GM12878 (cell line): ENCODE measurements around the gene TANK.
"Not testable (repeated sequence)": the region's sequence is repeated elsewhere in the genome, so short reads cannot be mapped to it uniquely, and the experiment has no call there.

Experiments
- BMI1 ChIP-seq: fragments of 450-650 bp; IDR thresholded peaks from 2 replicates; pipeline ENCODE4 v1.6.1; 2016; ENCODE audit warnings: mild to moderate bottlenecking, moderate library complexity, borderline replicate concordance
- CBFB ChIP-seq: IDR thresholded peaks from 2 replicates; pipeline ENCODE4 v1.6.1; 2016; ENCODE audit warnings: antibody characterized with exemption, low read depth
- YY1 ChIP-seq: IDR thresholded peaks from 2 replicates; pipeline ENCODE4 v1.6.1; 2011; ENCODE audit warnings: low read depth, mild to moderate bottlenecking, low read length
- TF ChIP-seq, protein P1 (sequence below), 3 experiments: IDR thresholded peaks in 2 of 3; conservative IDR thresholded peaks in 1 of 3; 2 replicates each; pipeline ENCODE4 v1.5.1; 2011; ENCODE audit warnings: low read depth in 3 of 3, low read length in 3 of 3, mild to moderate bottlenecking in 3 of 3, control low read depth in 2 of 3, moderate library complexity in 2 of 3, inconsistent platforms in 1 of 3, mixed read lengths in 1 of 3; ENCODE audit not compliant: control insufficient read depth in 2 of 3, insufficient read depth in 1 of 3; ENCODE audit errors: extremely low read depth in 1 of 3

DNA sequence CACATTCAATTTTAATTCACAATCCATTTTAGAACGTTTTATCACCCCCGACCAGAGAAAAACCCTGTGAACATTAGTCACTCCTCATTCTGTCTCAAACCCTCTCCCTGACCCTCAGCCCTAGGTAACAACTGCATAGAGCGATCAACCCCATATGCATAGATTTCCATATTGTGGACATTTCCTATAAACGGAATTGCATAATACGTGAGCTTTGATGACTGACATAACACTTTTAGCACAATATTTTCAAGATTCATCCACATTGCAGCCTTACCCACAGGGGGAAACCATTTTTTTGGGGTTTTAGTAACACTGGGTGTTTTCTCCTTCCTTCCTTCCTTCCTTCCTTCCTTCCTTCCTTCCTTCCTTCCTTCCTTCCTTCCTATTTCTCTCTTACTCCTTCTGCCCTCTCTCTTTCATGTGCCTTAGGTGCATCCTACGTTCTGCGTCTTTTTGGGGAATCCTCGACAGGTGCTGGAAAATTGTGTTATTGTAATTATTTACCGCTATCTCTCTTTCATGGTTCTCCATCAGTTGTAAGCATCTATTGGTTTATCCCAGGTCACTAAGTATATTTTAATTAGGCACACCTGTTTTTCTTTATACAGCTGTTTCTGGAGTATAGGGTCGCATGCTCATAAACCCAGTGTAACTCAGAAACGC, 118.5 kb downstream of the TANK start:
- TF ChIP-seq, protein P1, sequence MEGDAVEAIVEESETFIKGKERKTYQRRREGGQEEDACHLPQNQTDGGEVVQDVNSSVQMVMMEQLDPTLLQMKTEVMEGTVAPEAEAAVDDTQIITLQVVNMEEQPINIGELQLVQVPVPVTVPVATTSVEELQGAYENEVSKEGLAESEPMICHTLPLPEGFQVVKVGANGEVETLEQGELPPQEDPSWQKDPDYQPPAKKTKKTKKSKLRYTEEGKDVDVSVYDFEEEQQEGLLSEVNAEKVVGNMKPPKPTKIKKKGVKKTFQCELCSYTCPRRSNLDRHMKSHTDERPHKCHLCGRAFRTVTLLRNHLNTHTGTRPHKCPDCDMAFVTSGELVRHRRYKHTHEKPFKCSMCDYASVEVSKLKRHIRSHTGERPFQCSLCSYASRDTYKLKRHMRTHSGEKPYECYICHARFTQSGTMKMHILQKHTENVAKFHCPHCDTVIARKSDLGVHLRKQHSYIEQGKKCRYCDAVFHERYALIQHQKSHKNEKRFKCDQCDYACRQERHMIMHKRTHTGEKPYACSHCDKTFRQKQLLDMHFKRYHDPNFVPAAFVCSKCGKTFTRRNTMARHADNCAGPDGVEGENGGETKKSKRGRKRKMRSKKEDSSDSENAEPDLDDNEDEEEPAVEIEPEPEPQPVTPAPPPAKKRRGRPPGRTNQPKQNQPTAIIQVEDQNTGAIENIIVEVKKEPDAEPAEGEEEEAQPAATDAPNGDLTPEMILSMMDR (IDR thresholded peaks at IDR 0.05 in 2 of 3, conservative IDR thresholded peaks at IDR 0.05 in 1 of 3; ENCODE audit: control insufficient read depth in 2 of 3, extremely low read depth in 1 of 3, insufficient read depth in 1 of 3, low read depth in 3 of 3, low read length in 3 of 3) = not testable (repeated sequence)
- TF ChIP-seq CBFB, BMI1, YY1: not testable (repeated sequence)
